Measurements from ENCODE around the gene ANKRD36B. TPM values are rescaled to one million over a fixed set of nuclear protein-coding genes. Genes with fewer than 3 reads are reported as not detected.
"Not testable (repeated sequence)": the region's sequence is repeated elsewhere in the genome, so short reads cannot be mapped to it uniquely, and the experiment has no call there.

Gene ANKRD36B
- 10 to 100 TPM; 31.7 to 36.7 (median 32.7) TPM for polyA plus RNA-seq (ENCODE audit: insufficient read length in 3 of 3)
- long read RNA-seq, donor 1 = 0 reads
- long read RNA-seq, donor 2 = 0 reads
- long read RNA-seq, donor 3, partial matches to known transcripts = 0 of 1 reads
- long read RNA-seq, donor 3, other reads (novel, unspliced or antisense) = 0 of 1 reads
- long read RNA-seq, donor 4 = 0 reads
- long read RNA-seq, donor 5 = 0 reads
- long read RNA-seq, donor 6 = 0 reads
- long read RNA-seq, donor 7, partial matches to known transcripts = 0 of 1 reads
- long read RNA-seq, donor 7, other reads (novel, unspliced or antisense) = 0 of 1 reads
- long read RNA-seq, donor 8, partial matches to known transcripts = 6 of 9 reads
- long read RNA-seq, donor 8, other reads (novel, unspliced or antisense) = 0 of 9 reads
- long read RNA-seq, donor 9 = 0 reads
- long read RNA-seq, donor 10 = 0 reads
- long read RNA-seq, donor 11 = 0 reads
- long read RNA-seq, donor 12 = 0 reads
- long read RNA-seq, donor 13 = 0 reads
- long read RNA-seq, donor 14 = 0 reads
- long read RNA-seq, donor 15 = 0 reads
- long read RNA-seq, donor 16 = 0 reads

DNA sequence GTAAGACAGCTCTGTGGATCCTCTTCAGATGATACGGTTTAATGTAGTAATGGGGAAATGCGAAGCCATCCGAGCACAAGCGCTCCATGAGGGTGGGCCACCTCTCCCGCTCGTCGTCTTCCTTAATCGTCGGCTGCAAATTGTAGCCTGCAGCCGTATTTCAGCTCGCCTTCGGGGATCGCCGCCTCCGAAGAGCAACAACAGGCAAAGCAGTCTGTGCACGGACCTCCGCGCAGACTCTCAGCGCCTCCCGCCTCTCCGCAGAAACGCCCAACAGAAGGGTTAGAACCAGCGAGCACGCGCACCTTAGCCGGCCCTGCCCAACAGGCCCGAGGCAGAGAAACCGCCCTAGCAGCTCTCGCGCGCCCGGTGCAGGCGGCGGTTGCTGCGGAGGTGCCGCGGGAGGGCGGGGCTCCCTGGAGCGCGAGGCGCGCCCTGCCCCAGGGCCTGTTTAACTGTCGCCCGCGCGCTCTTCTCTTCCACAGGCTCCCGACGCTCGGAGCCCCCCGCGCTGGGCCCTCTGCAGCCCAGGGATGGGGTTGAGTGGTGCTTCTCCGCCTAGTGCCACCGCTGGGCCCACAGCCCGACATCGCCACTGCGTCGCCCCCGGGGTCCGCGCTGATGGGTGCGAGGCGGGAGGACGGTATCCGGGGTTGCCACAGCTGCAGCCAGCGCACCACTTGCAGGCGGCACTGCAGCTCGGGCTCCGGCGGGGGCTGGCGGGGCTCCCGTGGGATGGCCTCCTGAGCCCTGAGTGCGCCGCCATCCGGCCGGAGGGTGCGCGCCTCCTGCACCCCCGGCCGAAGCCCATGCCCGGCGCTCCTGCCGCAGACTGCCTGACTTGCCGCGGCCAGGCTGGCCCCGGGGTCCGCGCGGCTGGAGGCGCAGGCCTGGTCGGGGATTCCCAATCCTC is at the start of gene ANKRD36B:
Gene ANKRD36B (minus strand): TSS at position 280 of the 913 bp plus-strand sequence. CDS start 192 bp downstream, at position 88.
- peak; percentile 21 to 65 (median 37) for DNase-seq (ENCODE audit: extremely low read depth in 1 of 11, low read depth in 9 of 11, low spot score in 4 of 11)

DNA sequence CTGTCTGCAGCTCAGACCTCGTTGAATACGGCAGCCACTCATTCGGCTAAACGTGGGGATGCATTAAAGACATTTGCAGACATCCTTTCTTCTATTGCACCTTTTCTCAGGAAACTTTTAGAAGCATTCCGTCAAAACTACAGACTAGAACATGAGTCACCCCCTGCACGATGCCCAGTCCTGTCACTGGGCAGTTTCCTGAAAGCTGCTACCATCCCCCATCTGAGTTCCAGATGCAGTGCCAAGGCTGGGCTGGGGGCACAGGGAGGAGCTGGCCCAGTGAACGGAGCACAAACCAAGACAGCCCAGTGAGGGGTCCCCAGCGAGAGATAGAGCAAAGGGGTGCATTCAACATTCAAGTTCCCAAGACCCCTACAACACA is 36.4 kb upstream of the ANKRD36B start:
- not testable (repeated sequence) for DNase-seq (ENCODE audit: extremely low read depth in 1 of 11, low read depth in 9 of 11, low spot score in 4 of 11)

DNA sequence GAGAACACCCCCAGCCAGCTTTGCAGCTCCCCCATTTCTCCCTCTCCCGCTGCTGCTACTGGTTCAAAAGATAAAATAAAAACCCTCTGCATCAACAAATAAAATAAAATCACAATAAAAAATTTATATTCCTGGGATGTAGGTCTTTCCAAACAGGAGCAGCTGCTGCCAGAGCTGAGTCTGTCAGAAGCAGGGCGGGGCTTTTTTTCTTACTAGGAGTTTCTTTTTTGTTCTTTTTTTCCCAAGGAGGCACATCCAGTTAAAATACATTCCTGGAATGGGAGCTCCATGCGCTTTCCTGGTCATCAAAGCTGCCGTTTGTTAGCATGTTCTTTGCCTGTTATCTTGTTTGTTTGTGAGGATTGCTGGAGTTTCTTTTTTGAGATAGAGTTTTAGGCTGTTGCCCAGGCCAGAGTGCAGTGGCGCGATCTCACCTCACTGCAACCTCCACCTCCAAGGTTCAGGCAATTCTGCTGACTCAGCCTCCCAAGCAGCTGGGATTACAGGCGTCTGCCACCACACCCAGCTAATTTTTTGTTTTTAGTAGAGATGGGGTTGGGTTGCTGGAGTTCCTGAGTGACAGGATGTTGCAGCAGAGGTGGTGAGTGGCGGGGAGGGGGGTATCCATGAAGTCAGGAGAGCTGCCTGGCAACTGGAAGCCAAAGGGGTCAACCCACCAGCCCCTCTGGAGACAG is 35.8 kb upstream of the ANKRD36B start:
- DNase-seq (ENCODE audit: extremely low read depth in 1 of 11, low read depth in 9 of 11, low spot score in 4 of 11) = not testable (repeated sequence)

DNA sequence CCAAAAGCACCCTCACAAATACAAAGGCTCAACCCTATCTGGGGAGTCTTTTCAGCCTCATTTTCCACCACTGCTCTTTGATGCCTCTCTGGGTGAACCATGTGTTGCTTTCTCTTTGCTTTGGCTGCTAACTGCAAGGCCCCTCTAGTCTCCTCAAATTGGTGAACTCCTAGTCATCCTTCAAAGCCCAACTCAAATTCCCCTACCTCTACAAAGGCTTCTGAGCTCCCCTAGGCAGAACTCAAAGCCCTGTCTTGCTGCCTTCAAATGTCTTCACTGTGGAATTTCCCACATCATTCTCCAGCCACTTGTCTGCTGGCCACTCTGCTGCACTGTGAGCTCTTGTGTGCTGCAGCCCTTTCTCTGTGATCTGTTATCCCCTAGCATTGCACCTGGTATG is 33.3 kb upstream of the ANKRD36B start:
- not testable (repeated sequence) for DNase-seq (ENCODE audit: extremely low read depth in 1 of 11, low read depth in 9 of 11, low spot score in 4 of 11)

DNA sequence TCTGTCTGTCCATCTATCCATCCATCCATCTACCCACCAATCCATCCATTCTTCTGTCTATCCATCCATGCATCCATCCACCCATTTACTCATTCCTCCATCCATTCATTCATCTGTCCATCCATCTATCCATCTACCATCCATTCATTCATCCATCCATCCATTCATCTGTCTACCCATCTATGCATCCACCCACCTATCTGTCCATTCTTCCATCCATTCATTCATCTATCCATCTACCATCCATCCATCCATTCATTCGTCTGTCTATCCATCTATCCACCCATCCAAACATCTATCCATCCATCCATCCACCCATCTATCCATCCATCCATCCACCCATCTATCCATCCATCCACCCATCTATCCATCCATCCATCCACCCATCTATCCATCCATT is 30.8 kb upstream of the ANKRD36B start:
- DNase-seq (ENCODE audit: extremely low read depth in 1 of 11, low read depth in 9 of 11, low spot score in 4 of 11) = not testable (repeated sequence)

DNA sequence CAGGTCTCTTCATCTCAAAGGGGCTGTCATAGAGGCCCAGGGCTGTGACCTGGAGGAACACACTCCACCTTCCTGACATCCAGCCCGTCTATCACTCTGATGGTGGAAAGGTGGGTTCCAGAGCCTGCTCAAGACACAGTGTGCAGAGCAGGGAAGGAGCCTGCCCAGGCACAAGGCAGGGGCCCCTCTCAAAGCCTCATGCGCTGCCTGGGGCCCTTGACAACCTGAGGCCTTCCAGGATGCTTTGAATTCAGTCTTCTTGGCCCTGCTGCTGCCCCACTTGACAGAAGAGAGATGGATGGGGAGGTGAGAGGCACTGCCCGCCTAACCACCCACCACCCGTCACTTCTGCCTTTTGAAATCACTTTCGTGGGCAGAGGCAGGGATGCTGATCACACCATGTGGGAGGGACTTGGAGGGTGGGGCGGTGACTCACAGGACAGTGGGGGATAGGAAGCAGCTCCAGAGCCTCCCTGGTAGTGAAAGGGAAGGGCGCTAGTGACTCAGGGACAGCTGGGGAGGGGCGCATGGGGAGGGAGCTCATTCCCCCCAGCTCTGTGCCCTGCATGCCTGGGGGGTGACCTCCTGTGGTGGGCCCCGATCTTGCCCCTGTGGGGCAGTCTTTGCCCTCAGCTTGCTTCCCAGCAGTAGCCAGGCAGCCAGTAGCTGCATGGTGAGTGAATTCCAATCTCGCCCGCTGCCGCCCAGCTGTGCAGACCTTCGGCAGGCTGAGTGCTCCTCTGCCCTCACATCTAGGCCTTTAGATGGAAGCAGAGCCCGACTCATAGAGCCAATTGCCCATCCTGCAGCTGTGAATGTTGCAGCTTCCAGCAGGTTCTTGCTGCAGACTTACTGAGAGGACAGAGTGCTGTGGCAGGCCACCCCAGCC is 29.5 kb upstream of the ANKRD36B start:
- DNase-seq (ENCODE audit: extremely low read depth in 1 of 11, low read depth in 9 of 11, low spot score in 4 of 11) = not testable (repeated sequence)

DNA sequence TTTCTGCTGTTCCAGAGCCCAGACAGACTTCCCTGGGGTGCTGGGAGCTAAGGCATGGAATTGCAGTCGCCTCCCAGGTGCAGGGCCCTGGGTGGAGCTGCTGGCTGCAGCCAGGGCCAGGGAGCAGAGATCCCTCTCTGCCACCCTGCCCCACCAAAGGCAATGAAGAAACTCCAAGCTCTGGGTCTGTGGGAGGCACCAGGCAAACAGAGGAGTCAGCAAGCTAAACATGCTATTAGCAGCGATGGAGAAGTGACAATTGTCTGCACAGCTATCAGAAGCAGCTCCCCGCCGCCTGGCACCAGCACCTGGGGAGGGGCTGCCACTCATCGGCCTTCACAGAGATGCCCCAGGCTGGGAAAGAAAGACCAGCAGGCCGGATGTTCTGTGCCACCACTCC is 28.2 kb upstream of the ANKRD36B start:
- no peak for DNase-seq (ENCODE audit: extremely low read depth in 1 of 11, low read depth in 9 of 11, low spot score in 4 of 11)

DNA sequence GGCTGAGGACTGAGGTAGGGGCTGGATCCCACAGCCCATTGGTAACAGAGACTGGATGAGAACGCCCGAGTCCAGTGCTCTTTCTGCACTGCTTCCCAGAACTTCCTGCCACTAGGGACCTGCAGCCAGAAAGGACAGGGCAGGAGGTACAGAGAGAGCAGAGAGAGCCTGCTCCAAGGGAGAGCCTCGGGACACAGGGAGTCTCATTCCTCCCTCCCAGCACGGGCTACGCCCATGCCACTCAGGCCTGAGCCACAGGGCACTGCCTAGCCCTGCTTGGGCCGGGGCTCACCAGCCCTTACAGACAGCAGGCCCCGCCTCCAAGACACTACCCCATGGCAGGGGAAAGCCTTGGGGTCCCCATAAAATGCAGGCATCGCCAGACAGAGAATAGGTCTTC is 26.1 kb upstream of the ANKRD36B start:
- not testable (repeated sequence) for DNase-seq (ENCODE audit: extremely low read depth in 1 of 11, low read depth in 9 of 11, low spot score in 4 of 11)

DNA sequence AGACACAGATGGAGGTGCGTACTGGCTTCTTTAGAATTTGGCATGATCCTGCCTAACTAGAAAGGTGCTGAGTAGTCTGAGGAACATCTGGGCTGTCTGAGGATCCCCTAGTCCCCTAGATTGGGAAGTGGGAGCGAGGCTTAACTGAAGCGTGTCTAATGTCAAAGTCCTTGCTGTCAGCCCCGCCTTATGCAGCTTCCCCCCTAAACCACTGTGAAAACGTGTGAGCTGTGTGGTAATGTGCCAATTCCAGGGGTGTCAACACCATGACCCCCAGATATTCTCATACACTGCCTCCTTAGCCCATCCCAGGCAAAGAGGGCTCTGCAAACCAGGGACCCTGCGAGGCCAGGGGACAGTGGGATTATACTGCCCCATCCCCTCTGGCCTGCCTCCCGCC is 22.2 kb upstream of the ANKRD36B start:
- DNase-seq (ENCODE audit: extremely low read depth in 1 of 11, low read depth in 9 of 11, low spot score in 4 of 11) = not testable (repeated sequence)

DNA sequence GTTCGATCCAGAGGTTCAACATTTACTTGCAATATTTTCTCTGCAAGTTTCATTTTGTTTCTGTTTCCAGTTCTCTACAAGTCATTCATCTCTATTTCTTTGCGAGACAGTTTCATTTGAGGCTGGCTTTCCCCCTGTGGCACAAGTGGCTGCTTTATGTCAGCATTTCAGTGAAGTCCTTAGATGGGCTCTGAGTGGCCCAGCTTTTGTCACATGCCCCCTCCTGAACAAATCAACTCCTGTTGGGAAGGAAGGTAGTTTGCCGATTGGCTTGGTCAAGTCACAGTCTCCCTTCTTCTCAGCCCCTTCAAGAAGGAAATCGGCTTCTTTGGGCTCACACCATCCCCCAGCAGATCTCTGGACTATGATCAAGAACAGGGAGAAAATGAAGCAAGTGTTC is 19.1 kb upstream of the ANKRD36B start:
- DNase-seq (ENCODE audit: extremely low read depth in 1 of 11, low read depth in 9 of 11, low spot score in 4 of 11) = not testable (repeated sequence)

DNA sequence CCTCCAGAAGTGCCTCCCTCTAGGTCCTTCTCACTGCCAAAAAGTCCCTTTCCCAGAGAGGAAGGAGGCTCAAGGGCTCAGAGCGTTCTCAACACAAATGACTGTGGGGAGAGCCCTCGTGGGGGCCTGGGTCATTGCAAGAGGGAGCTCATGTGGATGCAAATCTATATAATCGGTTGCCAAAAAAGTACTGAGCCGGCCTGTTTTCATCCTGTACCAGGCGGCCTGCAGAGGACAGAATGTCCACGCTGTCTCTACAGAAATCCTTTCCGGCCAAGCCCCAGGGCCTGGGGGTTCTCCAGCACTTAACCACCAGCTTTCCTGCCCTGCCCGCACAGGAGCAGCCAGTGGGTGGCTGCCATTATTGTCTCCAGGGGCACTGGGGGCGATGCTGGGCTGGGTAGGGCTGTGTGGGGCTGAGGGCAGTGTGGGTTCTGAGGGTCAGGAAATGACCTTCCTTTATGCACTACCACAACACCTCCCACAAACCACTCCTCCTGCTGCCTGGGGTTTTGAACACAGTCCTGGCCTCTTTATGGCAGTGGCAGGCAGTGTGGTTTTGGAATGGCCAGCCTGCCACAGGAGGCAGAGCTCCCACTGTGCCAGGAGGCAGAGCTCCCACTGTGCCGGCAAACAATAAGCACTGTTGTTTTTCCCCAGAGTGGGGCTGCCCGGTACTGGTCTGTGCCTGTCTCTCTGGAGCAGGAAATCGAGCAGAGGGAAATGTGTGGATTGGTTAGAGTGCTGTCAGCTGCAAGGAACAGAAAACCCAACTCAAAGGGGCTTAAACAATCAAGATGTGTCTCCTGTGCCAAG is 16.1 kb upstream of the ANKRD36B start:
- DNase-seq (ENCODE audit: extremely low read depth in 1 of 11, low read depth in 9 of 11, low spot score in 4 of 11) = not testable (repeated sequence)

DNA sequence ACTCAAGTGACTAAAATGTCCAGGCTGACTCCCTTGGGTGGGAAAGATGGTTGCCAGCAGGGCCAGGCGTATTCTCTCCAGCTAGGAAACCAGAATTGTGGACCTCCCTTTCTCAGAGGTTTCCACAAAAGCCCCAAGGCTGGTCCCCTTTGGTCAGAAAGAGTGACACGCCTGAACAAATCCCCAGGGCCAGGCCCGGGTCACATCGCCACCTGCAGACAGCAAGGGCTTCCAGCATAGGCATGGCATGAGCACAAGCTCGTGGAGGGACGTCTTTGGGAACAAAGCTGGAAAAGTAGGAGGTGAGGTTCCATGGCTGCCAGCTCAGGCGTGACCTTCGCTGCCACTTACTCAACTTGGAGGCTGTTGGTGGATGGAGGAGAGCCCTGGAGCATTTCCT is 15.4 kb upstream of the ANKRD36B start:
- not testable (repeated sequence) for DNase-seq (ENCODE audit: extremely low read depth in 1 of 11, low read depth in 9 of 11, low spot score in 4 of 11)

DNA sequence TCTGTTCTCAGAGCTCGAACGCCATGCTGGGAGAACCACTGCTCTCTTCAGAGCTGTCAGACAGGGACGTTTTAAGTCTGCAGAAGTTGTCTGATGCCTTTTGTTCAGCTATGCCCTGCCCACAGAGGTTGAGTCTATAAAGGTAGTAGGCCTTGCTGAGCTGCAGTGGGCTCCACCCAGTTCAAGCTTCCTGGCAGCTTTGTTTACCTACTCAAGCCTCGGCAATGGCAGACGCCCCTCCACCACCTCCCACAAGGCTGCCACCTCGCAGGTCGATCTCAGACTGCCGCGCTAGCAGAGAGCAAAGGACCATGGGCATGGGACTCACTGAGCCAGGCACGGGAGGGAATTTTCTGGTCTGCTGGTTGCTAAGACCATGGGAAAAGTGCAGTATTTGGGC is 11.9 kb upstream of the ANKRD36B start:
- DNase-seq (ENCODE audit: extremely low read depth in 1 of 11, low read depth in 9 of 11, low spot score in 4 of 11) = not testable (repeated sequence)

DNA sequence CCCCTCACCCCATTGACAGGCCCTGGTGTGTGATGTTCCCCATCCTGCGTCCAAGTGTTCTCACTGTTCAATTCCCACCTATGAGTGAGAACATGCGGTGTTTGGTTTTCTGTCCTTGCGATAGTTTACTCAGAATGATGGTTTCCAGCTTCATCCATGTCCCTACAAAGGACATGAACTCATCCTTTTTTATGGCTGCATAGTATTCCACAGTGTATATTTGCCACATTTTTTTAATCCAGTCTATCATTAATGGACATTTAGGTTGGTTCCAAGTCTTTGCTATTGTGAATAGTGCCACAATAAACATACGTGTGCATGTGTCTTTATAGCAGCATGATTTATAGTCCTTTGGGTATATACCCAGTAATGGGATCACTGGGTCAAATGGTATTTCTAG is 6.5 kb upstream of the ANKRD36B start:
- not testable (repeated sequence) for DNase-seq (ENCODE audit: extremely low read depth in 1 of 11, low read depth in 9 of 11, low spot score in 4 of 11)

DNA sequence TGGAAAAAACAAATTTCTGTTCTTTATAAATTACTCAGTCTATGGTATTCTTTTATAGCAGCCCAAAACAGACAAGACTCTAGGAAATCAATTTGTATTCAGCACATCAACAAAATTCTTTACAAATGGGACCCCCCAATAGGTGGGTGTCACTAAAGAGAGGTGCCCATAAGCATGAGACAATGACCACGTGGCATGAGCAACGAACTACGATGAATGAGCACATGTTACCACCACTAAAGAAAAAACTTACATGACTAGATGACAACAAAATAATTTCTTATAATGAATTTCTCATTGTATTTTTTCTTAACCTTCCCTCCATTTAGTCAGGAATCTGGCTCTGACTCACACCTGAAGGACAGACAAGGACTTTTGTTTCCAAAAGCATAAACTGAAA is 3.8 kb upstream of the ANKRD36B start:
- not testable (repeated sequence) for DNase-seq (ENCODE audit: extremely low read depth in 1 of 11, low read depth in 9 of 11, low spot score in 4 of 11)

DNA sequence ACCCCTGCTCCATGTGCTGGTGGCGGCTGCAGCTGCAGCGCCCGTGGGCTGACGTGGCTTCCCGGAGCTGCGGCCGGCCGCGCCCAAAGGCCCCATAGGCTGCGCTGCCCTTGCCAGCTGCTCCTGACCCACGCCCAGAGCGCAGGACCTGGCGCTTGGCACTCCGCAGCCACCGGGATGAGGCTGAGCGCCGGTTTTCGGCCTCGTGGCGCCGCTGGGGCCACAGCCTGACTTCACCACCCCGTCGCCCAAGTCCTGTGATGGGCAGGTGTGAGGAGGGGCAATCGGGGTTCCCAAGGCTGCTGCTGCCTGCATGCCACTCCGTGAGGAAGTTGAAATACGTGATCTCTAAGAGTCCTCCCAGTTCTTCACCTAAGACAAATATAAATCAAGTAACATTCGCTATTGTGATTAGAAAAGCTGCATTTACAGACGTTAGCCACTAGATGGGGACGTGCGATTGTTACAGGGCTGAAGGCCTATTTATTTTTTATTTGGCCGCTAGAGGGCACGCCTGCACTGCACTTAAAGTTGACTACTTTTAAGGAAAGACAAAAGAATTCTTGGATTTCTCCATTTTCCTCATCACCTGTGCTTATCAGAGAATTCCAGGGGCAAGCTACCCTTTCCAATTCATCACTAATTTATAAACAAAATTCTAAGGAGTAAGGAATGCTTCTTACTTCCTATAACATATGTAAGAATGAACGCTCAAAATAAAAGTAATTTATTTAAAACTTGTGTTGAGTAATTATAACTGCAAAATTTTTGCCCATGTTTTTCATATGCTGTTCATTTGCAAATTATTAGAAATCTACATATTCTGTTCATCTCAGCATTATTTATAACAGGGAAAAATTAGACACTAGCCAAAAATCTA is 1.1 kb upstream of the ANKRD36B start:
- DNase-seq (ENCODE audit: extremely low read depth in 1 of 11, low read depth in 9 of 11, low spot score in 4 of 11) = peak; percentile 56 to 81 (median 74)
